Measurements from ENCODE around the gene LHFPL3.

- TF ChIP-seq POLR2A (IDR thresholded peaks at IDR 0.05): peak in 1 of 2 donors; percentile 27
- TF ChIP-seq, protein P1, sequence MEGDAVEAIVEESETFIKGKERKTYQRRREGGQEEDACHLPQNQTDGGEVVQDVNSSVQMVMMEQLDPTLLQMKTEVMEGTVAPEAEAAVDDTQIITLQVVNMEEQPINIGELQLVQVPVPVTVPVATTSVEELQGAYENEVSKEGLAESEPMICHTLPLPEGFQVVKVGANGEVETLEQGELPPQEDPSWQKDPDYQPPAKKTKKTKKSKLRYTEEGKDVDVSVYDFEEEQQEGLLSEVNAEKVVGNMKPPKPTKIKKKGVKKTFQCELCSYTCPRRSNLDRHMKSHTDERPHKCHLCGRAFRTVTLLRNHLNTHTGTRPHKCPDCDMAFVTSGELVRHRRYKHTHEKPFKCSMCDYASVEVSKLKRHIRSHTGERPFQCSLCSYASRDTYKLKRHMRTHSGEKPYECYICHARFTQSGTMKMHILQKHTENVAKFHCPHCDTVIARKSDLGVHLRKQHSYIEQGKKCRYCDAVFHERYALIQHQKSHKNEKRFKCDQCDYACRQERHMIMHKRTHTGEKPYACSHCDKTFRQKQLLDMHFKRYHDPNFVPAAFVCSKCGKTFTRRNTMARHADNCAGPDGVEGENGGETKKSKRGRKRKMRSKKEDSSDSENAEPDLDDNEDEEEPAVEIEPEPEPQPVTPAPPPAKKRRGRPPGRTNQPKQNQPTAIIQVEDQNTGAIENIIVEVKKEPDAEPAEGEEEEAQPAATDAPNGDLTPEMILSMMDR (IDR thresholded peaks at IDR 0.05): peak; percentile 59 to 97 (median 94)
Observed at GRCh38 chr7:104883718-104884452, 555.5 kb downstream of the LHFPL3 start.

Measured in Peyer's patch (tissue), 4 donors.